Stimulated activated CD4-positive, alpha-beta T cell treated with anti-CD3 and anti-CD28 coated beads, Interleukin-4, amount 100 ng/mL, for 4 hours (primary cell): ENCODE data around the gene ZPR1.
A peak's percentile ranks its signal among the peaks of the same experiment; 100 is the strongest.
"Not testable (repeated sequence)": the region's sequence is repeated elsewhere in the genome, so short reads cannot be mapped to it uniquely, and the experiment has no call there.

ENCODE experiments used
- DNase-seq, 2 experiments: peaks; one replicate each; pipeline ENCODE4 v3.0.0-alpha.2; 2020

Gene ZPR1

GRCh38 chr11:116792144-116792868, 4.5 kb upstream of the ZPR1 start:
- DNase-seq: no peak

- no peak for DNase-seq
Observed at GRCh38 chr11:116791813-116792143, 4.0 kb upstream of the ZPR1 start, which contains the start of gene APOA5. TSS of gene APOA5 (minus strand) at chr11:116791879. CDS start at chr11:116791860, 19 bp downstream.

GRCh38 chr11:116791002-116791812, 3.4 kb upstream of the ZPR1 start:
- DNase-seq: peak; percentile 56 to 74

DNA sequence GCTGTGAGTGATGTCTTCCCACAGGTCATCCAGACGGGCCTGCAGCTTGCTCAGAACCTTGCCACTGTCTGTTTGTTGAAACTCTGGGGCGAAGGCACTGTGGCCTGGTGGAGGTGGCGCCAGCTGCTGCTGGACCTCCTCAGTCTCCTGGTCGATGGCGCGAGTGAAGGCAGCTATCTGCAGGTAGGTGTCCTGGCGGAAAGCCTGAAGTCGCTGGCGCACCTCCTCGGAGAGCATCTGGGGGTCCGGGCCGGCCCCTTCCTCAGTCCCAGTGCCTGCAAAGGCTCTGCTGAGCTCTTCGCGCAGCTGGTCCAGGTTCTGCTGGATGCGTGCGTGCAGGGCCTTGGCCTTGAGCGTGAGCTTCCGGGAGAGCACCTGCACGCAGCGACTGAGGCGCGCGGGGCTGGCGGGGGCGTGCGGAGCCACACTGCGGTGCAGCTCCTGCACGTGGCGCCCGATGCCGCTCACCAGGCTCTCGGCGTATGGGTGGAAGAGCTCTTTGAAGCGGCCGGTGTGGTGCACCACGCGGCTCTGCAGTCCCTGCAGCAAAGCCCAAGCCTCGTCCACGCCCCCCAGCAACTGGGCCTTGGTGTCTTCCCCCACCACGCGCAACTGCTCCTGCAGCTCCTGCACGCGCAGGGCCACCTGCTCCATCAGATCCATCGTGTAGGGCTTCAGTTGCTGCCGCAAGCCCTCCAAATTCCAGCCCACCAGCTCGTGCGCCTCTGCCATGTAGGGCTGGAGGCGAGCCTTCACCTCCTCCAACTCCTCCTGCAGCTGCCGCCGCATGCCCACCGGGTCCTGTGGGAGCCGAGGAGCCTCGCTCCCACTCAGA, 2.6 kb upstream of the ZPR1 start:
- DNase-seq: no peak

GRCh38 chr11:116788975-116789374, 1.2 kb upstream of the ZPR1 start:
- DNase-seq: no peak

DNA sequence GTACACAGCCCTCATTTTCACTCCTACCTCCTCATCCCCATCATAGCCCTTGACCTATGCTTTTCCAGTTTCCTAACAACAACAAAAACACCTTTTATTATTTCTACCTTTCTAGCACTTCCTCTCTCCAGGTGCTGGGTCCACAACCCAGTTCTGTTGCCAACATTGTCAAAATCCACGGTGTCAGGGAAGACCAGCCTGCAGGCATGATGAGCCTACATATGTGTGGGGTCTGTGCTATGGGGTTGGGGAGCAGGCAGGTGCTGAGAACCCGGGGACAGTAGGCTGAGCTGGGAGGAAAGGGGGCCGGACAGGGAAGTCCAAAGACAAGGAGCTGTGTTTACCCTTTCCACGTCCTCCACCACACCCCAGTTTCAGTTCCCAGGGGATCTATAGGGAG, 711 bp upstream of the ZPR1 start:
- DNase-seq: no peak

GRCh38 chr11:116787436-116787785, 412 bp downstream of the ZPR1 start:
- DNase-seq: no peak

GRCh38 chr11:116786966-116787365, 857 bp downstream of the ZPR1 start:
- DNase-seq: no peak

DNA sequence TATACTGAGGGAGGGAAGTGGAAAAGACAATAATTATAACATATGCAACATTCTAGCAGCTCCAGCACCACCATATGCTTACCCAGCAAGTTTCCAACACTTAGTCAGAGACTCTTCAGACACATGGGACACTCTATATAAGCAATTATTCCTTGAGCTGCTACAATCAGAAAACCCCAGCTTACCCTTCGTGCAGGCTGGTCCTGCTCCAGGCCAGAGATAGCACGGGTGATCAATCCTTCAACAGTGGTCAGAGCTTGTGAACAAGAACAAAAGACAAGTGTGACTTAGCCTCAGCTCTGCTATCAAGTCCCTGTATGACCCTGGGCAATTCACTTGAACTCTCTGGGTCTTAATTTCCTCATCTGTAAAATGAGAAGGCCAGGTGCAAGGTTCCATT, 1.5 kb downstream of the ZPR1 start:
- DNase-seq: no peak

GRCh38 chr11:116782728-116783127, 5.1 kb downstream of the ZPR1 start:
- no peak for DNase-seq

DNA sequence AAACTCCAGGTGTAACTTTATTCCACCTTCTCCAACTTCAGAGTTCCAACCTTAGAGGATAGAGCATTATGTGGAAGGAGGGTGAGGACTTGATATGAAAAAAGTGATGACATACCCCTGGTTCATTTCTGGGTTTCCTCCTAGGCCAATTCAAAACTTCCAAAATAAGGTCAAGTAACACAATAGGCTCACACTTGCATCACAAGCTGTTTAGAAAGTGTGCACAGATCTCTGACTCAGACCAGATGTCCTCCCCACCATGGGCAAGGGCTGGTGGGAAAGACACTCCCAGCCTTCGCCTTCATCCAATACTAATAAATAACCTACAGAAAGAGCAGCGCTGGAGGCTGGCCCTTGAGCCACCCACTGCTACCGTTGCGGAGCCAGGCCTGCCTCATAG, 9.3 kb downstream of the ZPR1 start:
- no peak for DNase-seq

GRCh38 chr11:116777056-116777455, 10.8 kb downstream of the ZPR1 start:
- DNase-seq: no peak

GRCh38 chr11:116776522-116776984, 11.3 kb downstream of the ZPR1 start:
- no peak for DNase-seq

GRCh38 chr11:116775975-116776374, 11.8 kb downstream of the ZPR1 start:
- DNase-seq: no peak

DNA sequence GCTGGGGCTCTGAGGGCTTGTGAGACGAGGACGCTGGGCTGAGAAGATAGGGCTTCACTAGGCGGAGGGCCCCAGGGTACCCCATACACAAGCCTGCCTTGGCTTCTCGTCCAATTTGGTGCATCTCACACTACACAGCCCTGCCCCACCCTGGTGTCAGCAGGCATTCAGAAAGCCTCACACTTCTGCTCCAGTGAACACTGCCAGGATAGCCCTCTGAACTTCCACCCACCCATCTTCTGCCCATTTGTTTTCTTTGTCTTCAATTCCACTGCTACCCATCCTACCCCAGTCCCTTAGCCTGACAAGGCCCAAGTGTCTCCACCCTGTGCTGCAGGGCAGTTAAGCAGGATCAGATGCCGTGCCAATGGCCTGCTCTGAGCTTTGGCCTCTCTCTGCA, 13.2 kb downstream of the ZPR1 start:
- DNase-seq: no peak

- DNase-seq: no peak
Observed at GRCh38 chr11:116773203-116774097, 14.4 kb downstream of the ZPR1 start.

GRCh38 chr11:116772443-116773202, 15.2 kb downstream of the ZPR1 start, which contains the start of gene BUD13:
TSS of gene BUD13 (minus strand) at chr11:116772987. CDS start at chr11:116772964, 23 bp downstream.
- peak; percentile 88 to 95 for DNase-seq

- no peak for DNase-seq
Observed at GRCh38 chr11:116771935-116772334, 15.9 kb downstream of the ZPR1 start.

- DNase-seq: no peak
Observed at GRCh38 chr11:116762132-116762531, 25.7 kb downstream of the ZPR1 start.

- DNase-seq: not testable (repeated sequence)
Observed at GRCh38 chr11:116756044-116756443, 31.8 kb downstream of the ZPR1 start.

DNA sequence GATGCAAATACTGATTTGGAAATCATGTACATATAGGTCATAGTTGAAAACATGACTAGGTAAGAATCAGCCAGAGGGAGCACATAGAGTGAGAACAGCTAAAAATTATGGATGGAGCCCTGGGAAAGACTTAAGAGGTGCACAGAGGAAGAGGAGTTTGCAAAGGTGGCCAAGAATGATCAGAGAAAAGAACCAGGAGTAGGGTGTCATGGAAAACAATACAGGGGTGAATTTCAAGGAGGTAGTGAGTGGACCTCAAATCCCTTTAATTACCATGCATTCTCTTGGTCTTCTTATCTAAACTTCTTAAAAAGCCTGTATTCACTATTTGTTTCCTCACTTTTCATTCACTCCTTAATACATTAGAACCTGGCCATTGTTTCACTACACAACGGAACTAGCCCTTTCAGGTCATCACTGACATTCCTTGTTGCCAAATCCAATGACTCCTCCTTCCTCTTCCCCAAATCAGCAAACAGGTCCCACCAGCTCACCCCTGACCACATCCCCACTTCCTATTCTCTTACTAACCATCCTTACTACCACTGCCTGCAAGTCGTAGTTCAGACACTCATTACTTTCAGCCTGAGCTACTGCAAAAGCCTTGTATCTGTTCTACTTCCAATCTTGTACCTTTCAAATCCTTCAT, 37.6 kb downstream of the ZPR1 start:
- no peak for DNase-seq
